K562 (cell line): ENCODE results near the gene CCDC183. TPM values are rescaled to one million over a fixed set of nuclear protein-coding genes. Genes with fewer than 3 reads are reported as not detected.

ENCODE experiments used
- ATAC-seq: fragments of 200-7000 bp; cut with Tn5 transposase; 3 replicates; pipeline ENCODE4 v1.9.1; 2020; ENCODE audit warnings: moderate library complexity
- BruUV-seq: library from RNA; stranded (reverse); fragments of 400-500 nt; replicated peaks from 2 replicates; lab custom pipeline; 2021; lab: Mats Ljungman, UMichigan
- CTCF ChIA-PET: fragments of 300-600 bp; formaldehyde crosslinking; extraction: SDS; loops from one replicate; lab custom pipeline; 2021; ENCODE audit warnings: low intra/inter-chr PET ratio; lab: Yijun Ruan, JAX
- POLR2A ChIA-PET: fragments of 300-600, 350-650 bp; sonication (Branson Sonifier 250); formaldehyde crosslinking; extraction: SDS; loops from one replicate; lab custom pipeline; 2021; ENCODE audit warnings: antibody characterized with exemption, inconsistent platforms; lab: Yijun Ruan, JAX
- DNase-seq, 4 experiments: peaks; one replicate each; pipeline versions ENCODE4 v3.0.0 to v3.0.0-alpha.2; 2011 to 2018; ENCODE audit warnings: low spot score in 3 of 4, mixed read lengths in 3 of 4; ENCODE audit errors: extremely low read depth in 1 of 4
- FAIRE-seq: peaks from 2 replicates; lab custom pipeline; 2011; peaks lifted over from hg19 to GRCh38; lab: Jason Lieb, UNC
- H2AFZ ChIP-seq: 2 replicates; pipeline ENCODE4 v1.6.0; 2011; ENCODE audit warnings: low read depth, low read length, control low read depth, inconsistent platforms
- H3K27ac ChIP-seq: fragments of 200-600 bp; 3 replicates; pipeline ENCODE4 v1.8.0; 2011; ENCODE audit warnings: low read depth, mild to moderate bottlenecking, control low read depth, inconsistent platforms, low read length, moderate library complexity, mixed read lengths; ENCODE audit errors: extremely low read depth
- H3K27me3 ChIP-seq, 2 experiments: fragments of 300-600 bp in 1 of 2; 2 replicates in 1 of 2; 3 replicates in 1 of 2; pipeline versions ENCODE4 v1.6.0 to v1.8.0; 2011; ENCODE audit warnings: inconsistent platforms in 2 of 2, low read length in 2 of 2, mild to moderate bottlenecking in 1 of 2, mixed read lengths in 1 of 2, moderate library complexity in 1 of 2; ENCODE audit not compliant: control insufficient read depth in 2 of 2, insufficient read depth in 2 of 2
- H3K36me3 ChIP-seq: fragments of 300-600 bp; 3 replicates; pipeline ENCODE4 v1.8.0; 2011; ENCODE audit warnings: mild to moderate bottlenecking, low read length, inconsistent platforms; ENCODE audit not compliant: control insufficient read depth, insufficient read depth
- H3K4me1 ChIP-seq, 2 experiments: fragments of 200-600 bp in 1 of 2; replicated peaks in 1 of 2; 2 replicates in 1 of 2; 3 replicates in 1 of 2; pipeline versions ENCODE4 v1.5.1 to v1.8.0; 2011; ENCODE audit warnings: inconsistent platforms in 2 of 2, low read length in 2 of 2, mild to moderate bottlenecking in 1 of 2, mixed read lengths in 1 of 2, moderate library complexity in 1 of 2; ENCODE audit not compliant: control insufficient read depth in 2 of 2, insufficient read depth in 2 of 2
- H3K4me2 ChIP-seq: 2 replicates; pipeline ENCODE4 v1.6.1; 2011; ENCODE audit warnings: low read length, control low read depth, inconsistent platforms, mixed read lengths; ENCODE audit not compliant: insufficient read depth
- H3K4me3 ChIP-seq: fragments of 200-600 bp; sonication (generic), shearing (Covaris generic); 2 replicates; pipeline ENCODE4 v1.5.1; 2016; ENCODE audit warnings: control low read depth, inconsistent platforms
- H3K79me2 ChIP-seq: fragments of 200-600 bp; 3 replicates; pipeline ENCODE4 v1.8.0; 2011; ENCODE audit warnings: low read length, inconsistent platforms; ENCODE audit not compliant: control insufficient read depth, insufficient read depth
- H3K9ac ChIP-seq, 2 experiments: 2 replicates each; pipeline versions ENCODE4 v1.6.0 to v1.6.1; 2011; ENCODE audit warnings: low read depth in 2 of 2, low read length in 2 of 2, control low read depth in 1 of 2, inconsistent platforms in 1 of 2, mild to moderate bottlenecking in 1 of 2, mixed read lengths in 1 of 2; ENCODE audit not compliant: insufficient read depth in 1 of 2
- H3K9me1 ChIP-seq: one replicate; pipeline ENCODE4 v1.6.0; 2011; ENCODE audit warnings: inconsistent platforms, mild to moderate bottlenecking, low read length, moderate library complexity; ENCODE audit not compliant: control insufficient read depth, insufficient read depth
- H3K9me3 ChIP-seq: replicated peaks from 2 replicates; pipeline ENCODE4 v1.5.1; 2011; ENCODE audit warnings: low read depth, low read length, inconsistent platforms; ENCODE audit not compliant: control insufficient read depth, insufficient read depth
- H4K20me1 ChIP-seq: replicated peaks from 2 replicates; pipeline ENCODE4 v1.6.1; 2011; ENCODE audit warnings: low read length, inconsistent platforms, mixed read lengths; ENCODE audit not compliant: control insufficient read depth, insufficient read depth
- CBFB ChIP-seq: sonication (generic); formaldehyde crosslinking; IDR thresholded peaks from 2 replicates; pipeline ENCODE4 v1.4.0; 2020; ENCODE audit warnings: mild to moderate bottlenecking, missing genetic modification reagents
- GTF2A2 ChIP-seq: IDR thresholded peaks from 2 replicates; pipeline ENCODE4 v1.6.1; 2016; ENCODE audit warnings: mild to moderate bottlenecking, missing genetic modification characterization, missing compliant biosample characterization
- POLR2G ChIP-seq: fragments of 200-400 bp; formaldehyde crosslinking; IDR thresholded peaks from 2 replicates; pipeline ENCODE4 v1.6.1; 2017; ENCODE audit warnings: low read depth, mild to moderate bottlenecking, antibody characterized with exemption, low read length, moderate library complexity
- TCFL5 ChIP-seq: fragments of 250-450 bp; sonication (Bioruptor Pico); conservative IDR thresholded peaks from 2 replicates; pipeline ENCODE4 v1.6.1; 2021; ENCODE audit warnings: mild to moderate bottlenecking, moderate library complexity, matching md5 sums
- ZBTB34 ChIP-seq: fragments of 250-450 bp; sonication (Bioruptor Pico); IDR thresholded peaks from 2 replicates; pipeline ENCODE4 v1.8.0; 2021; ENCODE audit warnings: mild to moderate bottlenecking, moderate library complexity
- WGBS: fragments of 100-300 bp; shearing (Covaris generic); methylation state at CpG from one replicate; pipeline ENCODE4 v1.1.6; 2016; ENCODE audit warnings: low coverage, mixed read lengths; ENCODE audit not compliant: insufficient coverage; ENCODE audit errors: missing lambda C conversion rate; 5-methylcytosine and 5-hydroxymethylcytosine counted together
- in situ Hi-C: fragments of 300-500 bp; cut with MboI; formaldehyde crosslinking; loops from 4 replicates; pipeline ENCODE4 v1.15.0; 2018; ENCODE audit warnings: inconsistent platforms, mixed read lengths
- intact Hi-C: fragments of 100-400 bp; cut with micrococcal nuclease; formaldehyde crosslinking; loops from 2 replicates; pipeline ENCODE4 v1.14.2; 2022
- polyA plus RNA-seq, 8 experiments: library from polyadenylated mRNA; depleted of rRNA in 4 of 8; stranded (reverse) in 5 of 8; unstranded in 3 of 8; fragments of >200 nt; fragmentation: Nextera tagmentation in 2 of 8; fragmentation: Illumina TruSeq in 1 of 8; extraction: Ambion mirVana in 2 of 8; extraction: Trizol in 1 of 8; gene quantifications; 2 replicates each; pipeline versions ENCODE4 v1.2.1 to v1.2.3, GENCODE V29; 2011 to 2014; ENCODE audit warnings: inconsistent platforms in 1 of 8, missing spikeins in 1 of 8
- total RNA-seq, 7 experiments: library from RNA; depleted of rRNA in 6 of 7; stranded (reverse); fragments of >200 nt in 6 of 7; fragmentation: Illumina TruSeq in 2 of 7; extraction: Trizol in 2 of 7; gene quantifications; 2 replicates each; pipeline versions ENCODE4 v1.2.1 to v1.2.3, GENCODE V29; 2011 to 2021; ENCODE audit warnings: low replicate concordance in 1 of 7

Gene CCDC183
- total and polyA plus RNA-seq, 9 of the 15 experiments (the other 6 are each of a cell fraction or from before 2014, with no cell fraction given) = 0.21 to 0.60 (median 0.29) TPM; not detected in 4

GRCh38 chr9:136827794-136828473, 31.8 kb downstream of the CCDC183 start:
- Histone ChIP-seq H3K9me3 (no peaks in the 10 kb centered on the region), H3K27ac (no peak overlapping the region), H3K4me2 (no peak overlapping the region), H4K20me1 (no peaks in the 10 kb centered on the region; the same call in 1 of the 2 replicates), H3K9ac (peak overlapping the region in 1 of 2 experiments; percentile 52; a peak in 2 of 4 replicates), H3K4me1 (peaks cover 0 to 47% of the 10 kb centered on the region in 2 experiments; a peak in 2 of 5 replicates), H3K36me3 (peaks cover 96% of the 10 kb centered on the region), H3K4me3 (no peak overlapping the region), H3K9me1 (no peaks in the 10 kb centered on the region), H2AFZ (no peak overlapping the region), H3K79me2 (peaks cover 3% of the 10 kb centered on the region; the same call in 1 of the 3 replicates), H3K27me3 (no peaks in the 10 kb centered on the region)
- ATAC-seq (no peak), FAIRE-seq (no peak), DNase-seq (no peak)
- in situ Hi-C loops (no loop called here), intact Hi-C loops (no loop called here)
- ChIA-PET POLR2A (interaction anchor here (0.5 to 0.9 kb wide), 4 partner anchors 8 to 198 kb away, joined by 3 to 4 read pairs (median 4); no protein-coding TSS in a partner anchor), CTCF (no interaction called here)
- 96% methylated on average over 9 of the region's 14 CpGs for WGBS
- BruUV-seq = no TSS peak
- TF ChIP-seq CBFB (CRISPR knock-in tag) (no peak), GTF2A2 (tag) (no peak), TCFL5 (CRISPR knock-in tag) (no peak), ZBTB34 (CRISPR knock-in tag) (no peak), POLR2G (peak; percentile 38)
